IMR-90 (cell line): Measurements from ENCODE around the gene CAMK2N1. TPM values are rescaled to one million over a fixed set of nuclear protein-coding genes. Genes with fewer than 3 reads are reported as not detected.

Experiments used
- ATAC-seq: fragments of 200-7000 bp; cut with Tn5 transposase; 2 replicates; pipeline ENCODE4 v1.9.1; 2020; ENCODE audit warnings: low read depth, mild to moderate bottlenecking, moderate library complexity
- BruUV-seq: library from RNA; stranded (reverse); fragments of 400-500 nt; replicated peaks from 2 replicates; lab custom pipeline; 2021; lab: Mats Ljungman, UMichigan
- CTCF ChIA-PET: fragments of 300-600 bp; formaldehyde crosslinking; extraction: SDS; loops from one replicate; lab custom pipeline; 2021; ENCODE audit warnings: antibody characterized with exemption; lab: Yijun Ruan, JAX
- POLR2A ChIA-PET: fragments of 300-600 bp; sonication (Branson Sonifier 250); formaldehyde crosslinking; loops from one replicate; lab custom pipeline; 2022; ENCODE audit warnings: antibody characterized with exemption; ENCODE audit not compliant: unreplicated experiment; lab: Charles Lee
- DNase-seq: peaks from one replicate; pipeline ENCODE4 v3.0.0; 2013
- H2AFZ ChIP-seq: replicated peaks from 2 replicates; pipeline ENCODE3; 2013; ENCODE audit warnings: low read length, mild to moderate bottlenecking; ENCODE audit not compliant: poor library complexity
- H2AK5ac ChIP-seq: 2 replicates; pipeline ENCODE4 v1.6.1; 2013; ENCODE audit warnings: low read depth, low read length, inconsistent platforms
- H2AK9ac ChIP-seq: replicated peaks from 2 replicates; pipeline ENCODE3; 2013; ENCODE audit warnings: mild to moderate bottlenecking, low read depth, low read length, moderate library complexity; ENCODE audit not compliant: poor library complexity
- H2BK120ac ChIP-seq: 2 replicates; pipeline ENCODE4 v1.6.1; 2013; ENCODE audit warnings: low read depth, low read length, inconsistent platforms
- H2BK15ac ChIP-seq: 3 replicates; pipeline ENCODE4 v1.6.1; 2013; ENCODE audit warnings: low read depth, low read length, inconsistent platforms
- H2BK20ac ChIP-seq: 2 replicates; pipeline ENCODE4 v1.6.1; 2013; ENCODE audit warnings: low read depth, mild to moderate bottlenecking, inconsistent platforms, low read length, moderate library complexity
- H2BK5ac ChIP-seq: 2 replicates; pipeline ENCODE4 v1.6.1; 2013; ENCODE audit warnings: mild to moderate bottlenecking, low read depth, low read length, inconsistent platforms; ENCODE audit not compliant: poor library complexity, severe bottlenecking
- H3K14ac ChIP-seq: replicated peaks from 2 replicates; pipeline ENCODE4 v1.6.1; 2013; ENCODE audit warnings: low read depth, low read length, inconsistent platforms
- H3K18ac ChIP-seq: 2 replicates; pipeline ENCODE4 v1.6.1; 2013; ENCODE audit warnings: low read depth, low read length, control low read depth
- H3K23ac ChIP-seq: 2 replicates; pipeline ENCODE4 v1.6.1; 2013; ENCODE audit warnings: low read depth, low read length, inconsistent platforms
- H3K27ac ChIP-seq: 2 replicates; pipeline ENCODE4 v1.5.1; 2013; ENCODE audit warnings: mild to moderate bottlenecking, control low read depth, low read length; ENCODE audit not compliant: insufficient read depth
- H3K27me3 ChIP-seq: 2 replicates; pipeline ENCODE4 v1.6.1; 2013; ENCODE audit warnings: low read length; ENCODE audit not compliant: control insufficient read depth, insufficient read depth
- H3K36me3 ChIP-seq: 2 replicates; pipeline ENCODE4 v1.6.1; 2013; ENCODE audit warnings: low read length, mixed read lengths; ENCODE audit not compliant: control insufficient read depth, insufficient read depth
- H3K4ac ChIP-seq: 2 replicates; pipeline ENCODE4 v1.6.1; 2013; ENCODE audit warnings: low read depth, low read length, inconsistent platforms
- H3K4me1 ChIP-seq: 2 replicates; pipeline ENCODE4 v1.6.1; 2013; ENCODE audit warnings: low read length, mixed read lengths; ENCODE audit not compliant: control insufficient read depth, insufficient read depth
- H3K4me2 ChIP-seq: 2 replicates; pipeline ENCODE4 v1.6.1; 2013; ENCODE audit warnings: low read depth, mild to moderate bottlenecking, control low read depth, low read length, moderate library complexity
- H3K4me3 ChIP-seq: 2 replicates; pipeline ENCODE4 v1.5.1; 2013; ENCODE audit warnings: low read depth, mild to moderate bottlenecking, control low read depth, low read length, moderate library complexity; ENCODE audit not compliant: insufficient read depth
- H3K56ac ChIP-seq: 2 replicates; pipeline ENCODE4 v1.6.1; 2013; ENCODE audit warnings: low read length, inconsistent platforms; ENCODE audit not compliant: insufficient read depth; ENCODE audit errors: extremely low read depth
- H3K79me1 ChIP-seq, 2 experiments: 2 replicates each; pipeline ENCODE4 v1.6.1; 2013; ENCODE audit warnings: low read length in 2 of 2, inconsistent platforms in 1 of 2, low read depth in 1 of 2
- H3K9ac ChIP-seq: 2 replicates; pipeline ENCODE4 v1.6.1; 2013; ENCODE audit warnings: low read depth, low read length, control low read depth
- H3K9me1 ChIP-seq: 2 replicates; pipeline ENCODE4 v1.6.1; 2013; ENCODE audit warnings: low read length, inconsistent platforms; ENCODE audit not compliant: insufficient read depth
- H3K9me3 ChIP-seq: 2 replicates; pipeline ENCODE4 v1.6.1; 2013; ENCODE audit warnings: low read length; ENCODE audit not compliant: control insufficient read depth, insufficient read depth
- H4K20me1 ChIP-seq: 2 replicates; pipeline ENCODE4 v1.6.1; 2013; ENCODE audit warnings: low read length, inconsistent platforms; ENCODE audit not compliant: insufficient read depth
- H4K5ac ChIP-seq: 2 replicates; pipeline ENCODE4 v1.6.1; 2013; ENCODE audit warnings: mild to moderate bottlenecking, low read depth, low read length, control low read depth
- H4K8ac ChIP-seq, 2 experiments: 2 replicates each; pipeline ENCODE4 v1.6.1; 2013; ENCODE audit warnings: low read depth in 2 of 2, low read length in 2 of 2, control low read depth in 1 of 2, inconsistent platforms in 1 of 2
- H4K91ac ChIP-seq: 2 replicates; pipeline ENCODE4 v1.6.1; 2013; ENCODE audit warnings: low read depth, low read length, inconsistent platforms; ENCODE audit not compliant: insufficient read depth
- MAFK ChIP-seq: IDR thresholded peaks from 2 replicates; pipeline ENCODE4 v1.6.1; 2012; ENCODE audit warnings: low read depth, low read length, improper control_type of control experiment
- NFE2L2 ChIP-seq: fragments of 150-350 bp; IDR thresholded peaks from 2 replicates; pipeline ENCODE4 v1.6.1; 2016; ENCODE audit warnings: low read depth, mild to moderate bottlenecking, low read length
- RAD21 ChIP-seq: IDR thresholded peaks from 2 replicates; pipeline ENCODE4 v1.6.1; 2012; ENCODE audit warnings: low read length, improper control_type of control experiment
- WGBS, 2 experiments: methylation state at CpG; one replicate each; pipeline versions ENCODE4 v1.1.5 to v1.1.7; 2013; ENCODE audit warnings: missing lambda C conversion rate in 2 of 2; ENCODE audit not compliant: insufficient read length in 1 of 2; ENCODE audit errors: extremely low coverage in 2 of 2; 5-methylcytosine and 5-hydroxymethylcytosine counted together
- dilution Hi-C: fragments of 300-500 bp; cut with HindIII; formaldehyde crosslinking; loops from one replicate; pipeline ENCODE4 v1.14.3; 2018; ENCODE audit warnings: low sequenced_read_pairs; ENCODE audit not compliant: unreplicated experiment
- in situ Hi-C: fragments of 300-500 bp; cut with MboI; formaldehyde crosslinking; loops from 3 replicates; pipeline ENCODE4 v1.14.3; 2019; ENCODE audit warnings: low sequenced_read_pairs, inconsistent platforms, mixed read lengths
- intact Hi-C: fragments of 100-400 bp; cut with micrococcal nuclease; formaldehyde crosslinking; loops from 2 replicates; pipeline ENCODE4 v1.10.0; 2022
- polyA plus RNA-seq, 3 experiments: library from polyadenylated mRNA; depleted of rRNA; stranded (reverse); fragments of >200 nt; gene quantifications; 2 replicates each; pipeline ENCODE4 v1.2.3, GENCODE V29; 2012; ENCODE audit warnings: low replicate concordance in 1 of 3
- total RNA-seq: library from RNA; depleted of rRNA; stranded (reverse); fragments of >200 nt; gene quantifications from 2 replicates; pipeline ENCODE4 v1.2.3, GENCODE V29; 2012

CAMK2N1 gene
- total and polyA plus RNA-seq, 2 of the 4 experiments (the other 2 are of a cell fraction), result 10.2 to 44.4 TPM

DNA sequence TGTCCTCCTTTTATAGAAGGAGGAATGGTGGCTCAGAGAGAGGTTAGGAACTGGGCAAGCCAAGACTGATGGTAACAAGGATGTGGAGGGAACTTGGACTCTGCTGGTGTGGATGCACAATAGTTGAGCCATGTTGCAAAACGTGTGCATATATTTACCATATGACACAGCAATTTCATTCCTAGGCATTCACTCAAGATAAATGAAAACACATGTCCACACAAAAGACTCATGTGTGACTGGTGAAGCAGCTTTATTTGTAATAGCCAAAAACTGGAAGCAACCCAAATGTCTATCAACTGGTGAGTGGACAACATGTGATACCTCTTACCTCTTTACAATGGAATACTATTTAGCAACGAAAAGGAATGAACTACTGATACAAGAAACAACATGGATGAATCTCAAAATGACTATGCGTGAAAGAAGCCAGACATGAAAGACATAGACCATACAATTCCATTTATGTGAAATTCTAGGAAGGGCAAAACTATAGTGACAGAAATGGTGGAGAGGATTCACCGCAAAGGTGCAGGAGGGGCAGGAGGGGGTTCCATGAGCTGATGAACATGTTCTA is 36.2 kb downstream of the CAMK2N1 start:
- Histone ChIP-seq H2BK15ac (no peak overlapping the region), H2AK9ac (no peak overlapping the region), H4K8ac (no peak overlapping the region), H2AK5ac (no peak overlapping the region), H4K5ac (no peak overlapping the region), H3K56ac (no peak overlapping the region), H3K4me1 (no peaks in the 10 kb centered on the region), H2BK5ac (no peak overlapping the region), H3K27me3 (peaks cover 14% of the 10 kb centered on the region), H3K4ac (no peak overlapping the region), H3K4me3 (no peak overlapping the region), H3K36me3 (no peaks in the 10 kb centered on the region), H3K4me2 (no peak overlapping the region), H3K9me3 (no peaks in the 10 kb centered on the region), H3K9me1 (peaks cover 10% of the 10 kb centered on the region; the same call in 1 of the 2 replicates), H4K20me1 (no peaks in the 10 kb centered on the region), H3K27ac (no peak overlapping the region), H2AFZ (no peak overlapping the region), H2BK120ac (no peak overlapping the region), H3K9ac (no peak overlapping the region), H3K23ac (no peak overlapping the region), H4K91ac (no peak overlapping the region), H3K18ac (no peak overlapping the region), H3K79me1 (no peaks in the 10 kb centered on the region), H3K14ac (no peak overlapping the region), H2BK20ac (no peak overlapping the region)
- ATAC-seq, result peak; percentile 37; the same call in 1 of the 2 replicates
- dilution Hi-C loops (no loop called here), intact Hi-C loops (no loop called here), in situ Hi-C loops (no loop called here)
- WGBS, 2 experiments, result no CpG with 5 or more reads among the region's 4 CpGs
- peak; percentile 72 for DNase-seq
- no TSS peak for BruUV-seq
- POLR2A ChIA-PET, result no interaction called here
- no peak for TF ChIP-seq RAD21
- peak; percentile 42; the same call in 1 of the 2 replicates for TF ChIP-seq NFE2L2
- peak; percentile 11; the same call in 1 of the 2 replicates for TF ChIP-seq MAFK
- CTCF ChIA-PET, result interaction anchor here (0.6 kb wide), 1 partner anchor 19 kb away, joined by 3 read pairs; no protein-coding TSS in a partner anchor
